Islet of Langerhans (tissue), 1 donor: Measurements from ENCODE around the gene UBE2E3.
"Not testable (repeated sequence)": the region's sequence is repeated elsewhere in the genome, so short reads cannot be mapped to it uniquely, and the experiment has no call there.

Experiments
- FAIRE-seq: peaks from one replicate; lab custom pipeline; 2011; peaks lifted over from hg19 to GRCh38; lab: Jason Lieb, UNC

The UBE2E3 gene

DNA sequence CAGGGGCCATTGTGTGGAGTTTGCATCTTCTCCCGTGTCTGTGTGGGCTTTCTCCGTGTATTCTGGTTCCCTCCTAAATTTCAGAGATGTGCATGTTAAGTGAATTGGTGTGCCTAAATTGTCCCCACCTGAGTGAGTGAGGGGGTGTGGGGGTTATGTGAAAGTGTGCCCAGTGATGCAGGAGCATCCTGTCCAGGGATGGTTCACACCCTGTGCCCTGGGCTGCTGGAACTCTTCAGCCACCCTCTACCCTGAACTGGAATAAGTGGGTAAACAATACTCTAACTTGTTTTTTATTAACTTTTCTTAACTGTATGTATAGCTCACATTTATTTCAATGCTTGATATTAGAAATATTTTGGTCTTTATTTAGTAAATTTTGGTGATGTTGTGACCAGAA, 56.0 kb downstream of the UBE2E3 start:
- FAIRE-seq, result no peak

DNA sequence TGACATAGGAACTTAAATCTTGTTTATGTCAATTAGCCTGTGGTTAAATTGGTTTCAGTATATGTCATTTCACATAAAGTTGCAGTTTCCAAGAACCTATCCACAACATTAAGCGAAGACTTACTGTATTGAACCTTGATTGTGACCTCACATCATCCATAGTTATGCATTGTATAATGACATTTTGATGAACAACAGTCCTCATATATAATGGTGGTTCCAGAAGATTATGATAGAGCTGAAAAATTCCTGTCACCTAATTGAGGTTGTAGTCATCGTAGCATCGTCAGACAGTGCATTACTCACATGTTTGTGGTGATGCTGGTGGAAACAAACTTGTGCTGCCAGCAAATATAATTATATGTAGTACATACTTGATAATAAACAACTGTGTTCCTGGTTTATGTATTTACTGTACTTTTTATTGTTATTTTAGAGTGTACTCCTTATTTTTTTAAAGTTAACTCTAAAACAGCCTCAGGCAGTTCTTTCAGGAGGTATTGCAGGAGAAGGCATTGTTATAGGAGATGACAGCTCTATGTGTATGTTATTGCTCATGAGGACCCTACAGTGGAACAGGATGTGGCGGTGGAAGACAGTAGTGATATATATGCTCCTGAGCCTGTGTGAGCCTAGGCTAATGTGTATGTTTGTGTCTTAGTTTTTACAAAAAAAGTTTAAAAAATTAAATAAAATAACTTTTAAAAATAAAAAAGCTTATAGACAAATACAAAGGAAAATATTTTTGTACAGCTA, 56.6 kb downstream of the UBE2E3 start:
- no peak for FAIRE-seq

DNA sequence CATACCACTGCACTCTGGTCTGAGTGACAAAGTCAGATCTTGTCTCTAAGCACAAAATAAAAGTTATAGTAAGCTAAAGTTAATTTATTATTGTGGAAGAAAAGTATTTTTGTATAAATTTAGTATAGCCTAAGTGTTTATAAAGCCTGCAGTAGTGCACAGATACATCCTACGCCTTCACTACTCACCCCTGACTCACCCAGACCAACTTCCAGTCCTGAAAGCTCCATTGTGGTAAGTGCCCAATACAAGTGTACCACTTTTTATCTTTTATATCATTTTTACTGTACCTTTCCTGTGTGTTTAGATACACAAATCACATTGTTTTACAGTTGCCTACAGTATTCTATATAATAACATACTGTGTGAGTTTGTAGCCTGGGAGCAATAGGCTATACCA, 57.5 kb downstream of the UBE2E3 start:
- FAIRE-seq, result no peak

DNA sequence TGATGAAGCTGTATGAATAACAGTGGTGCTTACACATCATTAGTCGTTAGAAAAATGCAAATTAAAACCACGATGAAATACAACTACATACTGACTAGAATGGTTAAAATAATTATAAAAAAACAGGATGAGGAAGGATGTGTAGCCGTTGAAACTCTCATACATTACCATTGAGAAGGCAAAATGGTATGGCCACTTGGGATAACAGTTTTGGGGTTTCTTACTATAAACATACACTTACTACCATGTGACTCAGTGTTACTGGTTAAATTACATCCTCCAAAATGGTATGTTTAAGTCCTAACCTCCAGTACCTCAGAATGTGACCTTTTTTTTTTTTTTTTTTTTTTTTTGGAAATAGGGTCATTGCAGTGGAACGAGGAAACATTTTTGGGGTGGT, 58.4 kb downstream of the UBE2E3 start:
- no peak for FAIRE-seq

DNA sequence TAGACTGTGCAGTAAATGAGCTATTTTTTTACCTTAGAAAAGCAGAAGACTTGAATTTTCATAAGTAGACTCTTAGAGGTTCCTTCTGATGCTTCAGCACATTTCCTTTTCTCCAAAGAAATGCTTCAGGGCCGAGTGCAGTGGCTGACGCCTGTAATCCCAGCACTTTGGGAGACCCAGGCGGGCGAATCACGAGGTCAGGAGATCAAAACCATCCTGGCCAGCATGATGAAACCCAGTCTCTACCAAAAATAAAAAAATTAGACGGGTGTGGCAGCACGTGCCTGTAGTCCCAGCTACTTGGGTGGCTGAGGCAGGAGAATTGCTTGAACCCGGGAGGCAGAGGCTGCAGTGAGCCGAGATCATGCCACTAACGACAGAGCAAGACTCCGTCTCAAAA, 60.4 kb downstream of the UBE2E3 start:
- FAIRE-seq, result not testable (repeated sequence)

DNA sequence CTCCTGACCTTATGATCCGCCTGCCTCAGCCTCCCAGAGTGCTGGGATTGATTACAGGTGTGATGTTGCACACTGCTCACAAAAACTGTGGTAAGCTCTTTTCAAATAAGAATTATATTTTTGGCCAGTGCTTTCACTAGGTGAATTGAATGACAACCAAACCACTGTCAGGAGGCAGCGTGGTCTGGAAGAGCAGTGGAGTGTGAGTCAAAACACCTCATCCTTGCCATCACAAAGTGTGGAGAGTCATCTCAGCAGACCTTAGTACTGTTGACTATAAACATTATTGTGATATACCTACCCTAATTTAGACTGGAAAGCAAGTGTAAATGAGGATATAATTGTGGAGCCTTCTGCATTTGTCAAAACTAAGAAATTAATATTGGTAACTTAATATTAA, 61.3 kb downstream of the UBE2E3 start:
- no peak for FAIRE-seq

DNA sequence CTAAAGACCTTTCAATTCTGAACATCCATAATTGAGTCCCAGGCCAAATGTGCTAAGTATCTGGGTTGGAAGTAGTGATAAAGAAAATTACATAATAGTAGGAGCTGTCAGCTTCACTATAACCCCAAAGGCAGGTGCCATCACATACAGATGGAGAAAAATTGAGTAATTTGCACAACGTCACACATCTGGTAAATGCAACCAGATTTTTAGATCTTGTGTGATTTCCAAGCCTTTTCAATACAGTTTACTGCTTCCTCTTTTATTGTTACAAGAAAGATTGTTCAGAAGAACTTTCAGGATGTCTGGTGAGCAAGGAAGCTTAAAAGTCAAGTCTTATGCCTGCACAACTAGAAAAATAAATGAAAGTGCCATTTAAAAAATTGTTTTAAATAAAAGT, 62.3 kb downstream of the UBE2E3 start:
- FAIRE-seq, result no peak

DNA sequence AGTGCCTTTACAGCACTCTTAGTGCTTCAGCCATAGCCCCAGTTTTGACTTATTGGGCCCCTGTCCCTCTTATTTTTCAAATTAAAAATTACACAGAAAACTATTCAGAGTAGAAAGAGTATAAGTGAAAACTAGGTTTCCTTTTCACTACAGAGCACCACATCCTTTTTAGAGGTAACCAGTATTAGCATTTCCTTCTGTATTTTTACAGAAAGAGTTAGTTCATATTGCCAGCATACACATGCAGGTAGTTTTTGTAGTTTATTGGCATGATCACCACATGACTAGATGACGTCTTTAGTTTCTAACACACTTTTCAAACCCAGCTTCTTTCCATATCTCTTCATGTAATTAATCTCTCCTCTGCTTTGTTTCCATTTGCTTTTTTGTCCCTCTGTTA, 66.4 kb downstream of the UBE2E3 start:
- FAIRE-seq, result no peak

DNA sequence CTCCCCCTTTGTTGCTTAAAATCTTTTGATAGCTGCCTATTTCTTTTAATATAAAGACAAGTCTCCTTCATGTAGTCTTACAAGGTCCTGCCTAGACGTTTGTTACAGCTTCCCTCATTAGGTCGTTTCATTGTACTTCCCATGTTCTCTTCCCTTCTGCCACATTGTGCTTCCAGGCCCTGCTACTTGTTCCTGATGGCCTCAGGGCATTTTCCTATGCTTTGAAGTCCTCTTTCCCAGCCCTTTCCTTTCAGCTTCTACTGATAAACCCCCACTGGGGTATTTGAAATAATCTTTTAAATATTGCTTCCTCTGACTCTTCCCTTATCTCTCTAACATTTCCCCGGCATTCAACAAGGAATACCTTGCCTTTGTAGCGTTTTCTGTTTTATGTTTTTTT, 67.4 kb downstream of the UBE2E3 start:
- no peak for FAIRE-seq

DNA sequence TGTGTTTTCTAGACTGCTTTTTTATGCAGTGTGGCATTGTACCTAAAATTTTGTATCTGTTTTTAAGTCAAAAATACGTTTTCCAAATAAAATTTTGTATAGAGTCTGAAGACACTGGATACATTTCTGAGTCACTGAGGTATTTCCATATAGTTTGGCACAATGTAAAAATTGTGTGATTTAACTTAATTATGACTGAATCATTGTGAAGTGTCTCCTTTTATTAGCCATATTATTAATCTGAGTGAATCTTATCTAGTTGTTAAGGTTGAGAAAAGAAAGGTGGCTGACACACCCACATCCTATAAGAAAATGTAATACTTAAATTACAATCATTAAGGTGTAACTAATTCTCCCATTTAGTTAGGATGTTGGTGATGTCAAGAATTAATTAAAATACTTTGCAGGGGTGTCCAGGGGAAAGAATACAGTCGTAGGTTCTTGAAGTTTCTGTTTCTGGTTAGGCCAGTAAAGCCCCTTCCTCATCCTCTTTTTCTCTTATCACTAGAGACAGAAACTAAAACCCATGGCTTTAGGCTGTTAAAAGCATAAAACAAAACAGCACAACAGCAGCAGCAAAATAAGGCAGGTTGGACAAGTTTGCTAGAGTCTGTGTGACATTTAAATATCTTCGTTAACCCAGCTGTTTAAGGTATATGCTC, 71.6 kb downstream of the UBE2E3 start:
- FAIRE-seq, result no peak

DNA sequence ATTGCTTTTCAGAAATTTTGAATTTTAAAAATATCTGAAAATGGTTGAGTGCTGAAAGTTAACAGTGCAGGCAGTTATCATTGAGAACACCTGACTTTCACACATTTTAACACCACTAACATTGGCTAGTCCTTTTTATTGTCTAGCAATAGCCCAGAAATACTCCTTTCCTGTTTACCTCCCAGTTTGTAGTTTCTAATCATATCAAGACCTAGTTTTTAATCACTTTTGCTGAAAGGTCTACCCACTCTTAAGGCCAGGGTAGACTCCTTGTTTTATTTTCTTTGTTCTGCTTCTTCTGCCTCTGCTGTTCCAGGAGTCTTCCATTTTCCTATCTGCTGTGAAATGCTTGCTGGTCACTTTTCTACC, 72.1 kb downstream of the UBE2E3 start:
- FAIRE-seq, result no peak

DNA sequence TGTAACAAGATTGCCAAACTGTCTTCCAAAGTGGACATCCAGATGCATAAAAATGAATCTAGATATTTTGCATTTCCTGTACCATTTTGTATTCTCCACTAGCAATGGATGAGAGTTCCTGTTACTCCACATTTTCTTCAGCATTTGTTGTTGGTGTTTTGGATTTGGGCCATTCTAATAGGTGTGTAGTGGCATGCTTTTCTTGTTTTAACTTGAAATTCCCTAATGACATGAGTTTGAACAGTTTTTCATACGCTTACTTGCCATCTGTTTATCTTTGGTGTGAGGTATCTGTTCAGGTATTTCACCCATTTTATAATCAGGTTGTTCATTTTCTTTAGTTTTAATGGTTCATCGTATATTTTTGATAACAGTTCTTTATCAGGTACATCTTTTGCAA, 73.9 kb downstream of the UBE2E3 start:
- FAIRE-seq, result no peak

DNA sequence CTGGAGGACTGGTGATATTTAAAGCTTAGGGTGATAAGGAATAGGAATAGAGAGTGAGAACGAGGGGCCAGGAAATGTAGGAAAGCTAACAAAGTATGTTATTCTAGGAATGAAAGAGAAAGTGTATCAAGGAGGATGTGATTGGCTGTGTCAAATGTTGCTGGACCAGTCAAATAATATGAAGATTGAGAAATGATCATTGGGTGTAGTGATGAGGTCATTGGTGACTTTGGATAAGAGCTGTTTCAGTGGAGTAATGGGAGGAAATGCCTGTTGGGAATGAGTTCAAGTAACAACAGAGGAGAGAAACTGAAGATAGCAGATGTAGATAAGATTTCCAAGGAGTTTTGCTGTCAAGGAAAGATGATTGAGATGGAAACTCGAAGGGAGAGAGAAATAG, 74.4 kb downstream of the UBE2E3 start:
- FAIRE-seq, result no peak

DNA sequence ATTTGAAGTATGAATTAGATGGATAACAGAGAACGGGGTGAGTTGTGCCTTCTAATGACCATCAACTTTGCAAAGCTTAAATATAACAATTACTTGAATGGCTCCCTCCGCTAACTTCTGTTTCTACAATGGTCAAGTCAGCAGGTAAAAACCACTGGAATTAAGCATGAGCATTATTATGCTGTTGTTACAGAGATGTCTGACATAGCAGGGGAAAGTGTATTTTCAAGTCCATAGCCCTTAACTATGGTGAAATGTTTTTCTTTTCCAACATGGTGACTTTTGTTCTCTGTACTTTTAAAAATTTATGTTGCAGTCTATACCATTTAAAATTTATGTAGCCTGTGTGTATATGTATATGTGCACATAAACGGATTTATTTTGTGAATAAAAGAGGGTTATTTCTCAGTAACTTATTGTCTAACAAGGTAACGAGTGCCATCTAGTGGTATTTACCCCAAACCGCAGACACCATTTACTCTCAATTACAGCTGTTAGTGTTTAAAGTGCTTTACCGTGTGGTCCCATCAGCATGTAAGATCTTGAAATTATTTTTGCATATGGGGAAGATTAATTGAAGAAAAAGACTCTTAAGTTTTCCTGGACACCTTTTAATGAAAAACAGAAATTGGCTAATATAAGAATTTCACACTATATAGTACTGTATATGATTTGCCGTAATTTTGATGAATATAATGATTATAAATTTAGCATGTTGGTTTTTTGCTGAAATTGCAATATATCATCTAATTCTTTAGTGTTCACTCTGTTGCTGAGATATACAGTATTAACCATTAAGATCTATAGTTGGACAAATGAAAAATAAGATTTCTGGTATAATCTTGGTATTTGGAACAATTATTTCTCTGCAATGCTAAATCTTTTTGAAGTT, 78.2 kb downstream of the UBE2E3 start:
- FAIRE-seq, result peak; percentile 27

DNA sequence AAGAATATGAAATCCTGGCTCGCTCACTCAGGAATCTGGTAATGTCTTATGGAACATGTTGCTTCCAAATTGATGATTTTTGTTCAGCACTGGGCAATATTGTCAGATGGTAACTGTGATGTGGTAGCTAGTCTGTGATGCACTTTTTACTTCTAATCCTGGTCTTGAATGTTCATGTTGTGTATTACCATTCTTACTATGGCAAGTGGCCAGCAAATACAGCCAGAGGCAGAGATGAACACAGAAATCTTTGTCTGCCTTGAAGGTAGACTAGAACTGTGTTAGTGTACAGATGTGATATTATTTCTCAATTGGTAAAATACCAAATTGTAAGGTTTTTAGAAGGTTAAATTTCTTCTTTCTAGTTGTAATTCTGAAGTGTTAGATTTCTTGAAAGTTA, 83.3 kb downstream of the UBE2E3 start:
- FAIRE-seq, result no peak

DNA sequence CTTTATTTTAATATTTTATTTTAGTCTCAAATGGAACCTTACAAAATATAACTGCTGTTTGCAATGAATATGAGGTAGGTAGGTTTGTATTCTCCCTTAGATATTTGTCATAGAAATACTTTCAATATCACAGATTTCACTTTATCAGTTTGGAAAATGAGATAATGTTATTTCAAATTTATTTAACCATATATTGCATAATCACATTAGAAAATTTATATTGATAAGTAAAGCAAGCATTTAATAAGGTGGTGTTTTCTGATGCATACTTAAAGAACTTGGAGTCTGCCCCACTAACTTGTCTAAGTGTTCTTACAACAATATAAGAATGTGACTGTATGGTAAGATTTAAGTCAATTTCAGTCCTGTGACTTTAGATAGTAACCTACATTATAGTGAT, 85.1 kb downstream of the UBE2E3 start:
- peak; percentile 38 for FAIRE-seq

DNA sequence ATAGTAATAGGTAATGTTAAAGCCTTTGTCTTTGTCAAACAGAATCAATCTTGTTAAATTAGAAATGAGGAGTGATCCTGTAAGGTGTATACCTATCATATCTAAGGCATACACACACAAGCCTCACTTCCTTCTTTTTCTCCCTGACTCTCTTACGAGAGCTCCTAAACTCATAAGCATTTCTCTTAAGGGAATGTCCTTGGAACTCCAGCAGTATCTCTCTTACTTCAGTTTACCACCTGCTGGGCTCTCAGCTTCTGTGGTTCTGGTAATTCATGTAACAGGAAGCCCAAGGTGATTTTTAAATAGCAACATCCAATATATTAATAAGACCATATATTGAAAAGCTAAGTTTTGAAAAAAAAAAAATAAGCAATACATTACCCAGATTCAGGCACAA, 85.9 kb downstream of the UBE2E3 start:
- peak; percentile 13 for FAIRE-seq

DNA sequence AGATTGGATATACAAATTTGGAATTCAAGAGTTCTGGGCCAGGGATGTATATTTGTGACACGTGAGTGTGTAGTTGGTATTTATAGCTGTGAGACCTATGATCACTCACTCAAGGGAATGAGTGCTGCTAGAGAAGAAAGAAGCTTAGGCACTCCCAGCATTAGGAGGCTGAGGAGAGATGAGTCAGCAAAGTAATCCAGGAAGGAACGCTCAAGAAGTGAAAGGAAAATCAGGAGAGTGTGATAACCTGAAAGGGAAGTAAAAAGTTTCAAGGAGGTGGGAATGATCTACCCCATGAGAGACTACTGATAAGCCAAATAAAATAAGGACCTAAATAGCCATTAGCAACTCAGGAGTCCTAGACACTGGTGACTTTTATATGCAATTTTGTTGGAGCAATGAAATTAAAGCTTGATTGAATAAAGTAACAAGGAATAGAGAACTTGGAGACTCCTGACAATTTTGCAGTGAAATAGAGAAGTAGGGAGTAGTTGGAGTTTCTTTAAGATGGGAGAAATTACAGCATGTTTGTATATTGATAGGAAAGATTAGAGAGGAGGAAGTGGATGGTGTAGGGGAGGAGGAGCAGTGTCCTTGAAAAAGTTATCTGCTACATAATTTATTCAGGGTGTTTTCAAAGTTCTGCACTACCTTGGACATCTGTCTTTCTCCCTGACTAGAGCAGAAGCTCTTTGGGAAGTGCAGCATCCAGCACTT, 89.9 kb downstream of the UBE2E3 start:
- no peak for FAIRE-seq

DNA sequence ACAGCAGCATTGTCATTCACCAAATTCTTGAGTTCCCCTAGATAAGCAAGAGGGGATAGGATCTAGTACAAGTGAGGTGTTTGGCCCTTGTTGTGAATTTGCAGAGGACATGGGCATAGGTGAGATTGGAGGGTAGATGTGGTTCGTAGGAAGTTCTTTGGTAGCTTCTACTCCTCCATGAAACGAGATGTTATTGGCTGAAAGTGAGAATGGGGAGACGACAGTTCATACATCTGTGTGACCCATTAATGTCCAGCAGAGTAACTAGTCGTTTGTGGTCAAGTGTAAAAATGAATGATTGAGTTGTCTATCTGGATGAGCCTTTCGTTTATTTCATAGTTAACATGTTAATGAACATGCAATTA, 90.4 kb downstream of the UBE2E3 start:
- no peak for FAIRE-seq

DNA sequence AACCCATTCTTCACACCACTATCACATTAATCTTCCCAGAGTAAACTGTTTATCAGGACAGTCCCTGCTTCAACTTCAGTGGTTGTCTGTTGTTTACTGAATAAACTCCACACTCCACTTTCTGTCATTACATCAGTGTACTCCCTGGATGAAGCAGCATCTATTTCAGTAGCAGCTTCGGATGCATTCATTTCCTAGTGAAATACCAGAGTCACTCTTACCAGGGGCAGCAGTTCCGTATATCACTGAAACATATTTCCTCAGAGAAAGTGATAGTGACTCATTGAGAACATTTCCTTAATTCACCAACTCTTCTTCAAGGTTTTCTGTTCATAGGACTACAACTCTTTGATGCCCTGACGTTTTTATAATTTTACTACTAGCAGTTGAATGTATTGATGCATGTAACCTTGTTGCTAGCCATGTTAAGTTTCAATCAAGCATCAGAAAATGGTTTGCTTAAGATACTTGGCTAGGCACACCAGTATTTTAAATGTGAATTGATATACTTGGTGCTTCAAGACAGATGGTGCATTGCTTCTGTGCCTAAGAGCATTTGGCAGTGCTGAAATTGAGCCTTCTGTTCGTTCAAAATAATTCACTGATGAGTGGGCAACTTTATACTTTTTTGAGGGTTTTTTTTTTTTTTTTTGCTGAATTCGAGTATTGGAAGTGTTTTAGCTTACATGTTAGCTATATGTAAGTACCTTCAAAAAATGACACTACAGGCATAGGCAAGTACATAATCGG, 92.3 kb downstream of the UBE2E3 start:
- FAIRE-seq, result no peak

DNA sequence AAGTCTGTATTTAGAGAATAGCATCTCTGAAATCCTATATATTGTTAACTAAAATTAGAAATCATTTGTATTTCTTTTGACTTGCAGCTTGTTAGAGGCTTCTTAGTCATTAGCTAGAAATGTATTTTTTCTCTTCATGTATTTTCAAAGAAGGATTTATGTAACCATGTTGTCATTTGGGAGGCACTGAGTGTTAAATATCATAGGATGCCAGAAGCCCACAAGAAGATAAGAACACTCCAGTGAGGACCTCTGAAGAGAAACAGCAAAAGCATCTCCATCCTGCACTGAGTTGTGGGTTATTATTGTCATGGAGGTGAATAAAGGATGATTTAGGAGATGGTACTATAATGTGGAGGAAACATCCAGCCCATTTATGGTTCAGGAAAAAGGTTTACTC, 93.5 kb downstream of the UBE2E3 start:
- FAIRE-seq, result no peak

DNA sequence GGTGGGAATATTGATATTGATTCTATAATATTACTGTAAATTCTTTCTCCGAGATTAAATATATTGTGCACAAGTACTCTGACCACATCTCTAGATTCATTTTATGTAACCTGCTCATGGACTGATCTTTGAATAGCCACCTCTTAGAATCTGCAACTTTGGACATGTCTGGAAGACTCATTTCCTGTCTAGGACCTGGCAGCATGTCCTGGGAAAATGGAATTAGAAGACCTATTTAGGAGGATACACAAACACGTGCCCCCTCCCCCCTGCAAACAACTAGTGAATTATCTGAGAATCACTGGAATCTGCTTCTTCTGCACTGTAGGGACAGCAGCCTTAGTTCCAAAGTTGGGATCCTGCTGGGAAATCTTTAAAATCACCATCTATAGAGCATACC, 94.1 kb downstream of the UBE2E3 start:
- FAIRE-seq, result no peak
